Raji (cell line): ENCODE data around the gene USHBP1.

Experiments used
- POLR2A ChIP-seq: IDR thresholded peaks from 2 replicates; pipeline ENCODE4 v1.6.1; 2011; ENCODE audit warnings: low read depth, low read length, control low read depth; ENCODE audit not compliant: insufficient read depth

The USHBP1 gene

DNA sequence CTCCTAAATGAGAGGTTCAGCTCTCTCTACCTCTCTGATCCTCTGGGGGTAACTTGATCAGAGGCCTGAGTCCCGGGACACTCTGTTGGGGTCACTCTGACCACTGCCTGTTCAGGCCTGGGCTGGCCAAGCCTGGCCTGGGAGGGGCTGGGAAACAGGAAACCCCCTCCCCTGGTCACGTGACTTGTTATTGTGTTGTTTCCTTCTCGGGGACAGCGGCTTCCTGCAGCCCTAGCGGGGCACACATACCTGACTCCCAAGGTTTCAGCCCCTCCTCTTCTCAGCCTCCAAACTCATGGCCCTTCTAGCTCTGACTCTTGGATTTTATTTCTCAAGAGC lies at the start of gene USHBP1:
USHBP1 (minus strand) TSS at position 105 of the 339 bp plus-strand sequence. CDS start 446 bp downstream, outside the sequence.
- TF ChIP-seq POLR2A = no peak

- no peak for TF ChIP-seq POLR2A
Observed at GRCh38 chr19:17314007-17314593, 49.6 kb upstream of the USHBP1 start.

DNA sequence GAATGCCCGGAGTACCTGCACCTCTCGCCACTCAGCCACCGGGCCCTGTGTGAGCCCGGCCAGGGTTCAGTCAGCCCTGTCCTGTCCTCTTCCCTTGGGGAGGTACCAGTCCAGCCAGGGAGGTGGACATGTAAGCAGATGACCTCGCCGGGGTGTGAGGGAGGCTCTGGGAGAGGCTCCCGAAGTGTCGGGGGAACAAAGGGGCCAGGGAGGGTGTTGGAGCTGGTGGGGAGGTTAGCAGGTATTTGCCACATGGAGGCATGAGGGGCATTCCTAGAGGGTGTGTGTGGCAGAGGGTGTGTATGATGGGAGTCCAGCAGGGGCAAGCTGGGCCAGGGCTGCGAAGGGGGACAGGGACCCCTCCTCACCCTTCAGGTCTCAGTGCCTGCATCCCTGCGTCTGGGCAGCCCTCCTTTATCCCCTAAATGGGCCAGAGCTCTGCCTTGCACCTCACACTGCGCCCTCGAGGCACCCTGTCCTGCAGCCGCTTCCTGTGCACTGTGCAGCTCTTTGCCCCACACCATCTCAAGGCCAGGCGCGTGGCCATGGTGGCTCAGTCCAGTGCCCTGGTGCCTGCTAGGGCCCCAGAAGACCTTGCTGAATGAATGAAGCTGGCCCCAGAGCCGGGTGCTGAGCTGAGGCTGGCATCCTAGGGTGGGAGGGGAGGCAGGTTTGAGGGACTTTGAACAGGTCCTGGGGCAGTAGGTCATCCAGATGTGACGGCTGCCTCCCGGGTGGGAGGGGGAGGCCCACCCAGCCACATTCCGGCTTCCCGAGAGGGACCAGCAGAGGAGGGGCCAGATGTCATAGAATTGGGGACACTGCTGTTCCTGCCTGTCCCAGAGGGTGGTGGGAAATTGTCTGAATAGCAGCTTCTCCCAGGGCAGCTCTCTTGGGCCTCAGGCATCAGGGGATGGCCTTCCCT lies 47.9 kb upstream of the USHBP1 start:
- no peak for TF ChIP-seq POLR2A

DNA sequence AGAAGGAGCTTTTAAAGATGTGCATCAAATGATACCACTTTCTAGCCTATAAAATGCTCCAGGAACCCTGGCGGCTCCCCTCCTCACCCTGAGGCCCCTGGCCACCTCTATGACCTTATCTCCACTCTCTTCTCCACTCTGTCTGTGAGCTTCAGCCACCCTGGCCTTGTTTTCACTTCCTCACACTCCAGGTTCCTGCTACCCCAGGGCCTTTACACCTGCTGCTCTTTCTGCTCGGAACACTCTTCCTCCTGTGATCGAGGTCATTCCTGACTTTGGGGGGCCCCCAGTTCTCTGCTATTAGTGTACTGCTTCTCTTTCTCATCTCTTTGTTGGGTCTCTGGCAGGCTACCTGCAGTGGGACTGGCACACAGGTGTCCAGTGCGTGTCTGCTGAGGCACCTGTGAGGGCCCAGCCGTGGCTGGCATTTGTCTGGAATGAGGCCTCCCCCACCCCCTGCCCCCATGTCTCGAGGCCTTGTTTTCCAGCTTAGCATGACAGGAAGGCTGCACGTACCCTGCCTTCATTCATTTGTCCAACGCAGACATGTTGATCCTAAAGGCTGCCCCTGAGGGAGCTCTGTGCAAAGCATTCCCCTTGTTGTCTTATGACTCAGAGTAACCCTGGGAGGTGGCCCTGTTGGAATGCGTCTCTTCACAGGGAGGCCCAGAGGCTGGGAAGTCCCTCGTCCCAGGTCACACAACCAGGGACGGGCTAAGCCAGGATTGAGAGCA lies 47.1 kb upstream of the USHBP1 start:
- TF ChIP-seq POLR2A = no peak

DNA sequence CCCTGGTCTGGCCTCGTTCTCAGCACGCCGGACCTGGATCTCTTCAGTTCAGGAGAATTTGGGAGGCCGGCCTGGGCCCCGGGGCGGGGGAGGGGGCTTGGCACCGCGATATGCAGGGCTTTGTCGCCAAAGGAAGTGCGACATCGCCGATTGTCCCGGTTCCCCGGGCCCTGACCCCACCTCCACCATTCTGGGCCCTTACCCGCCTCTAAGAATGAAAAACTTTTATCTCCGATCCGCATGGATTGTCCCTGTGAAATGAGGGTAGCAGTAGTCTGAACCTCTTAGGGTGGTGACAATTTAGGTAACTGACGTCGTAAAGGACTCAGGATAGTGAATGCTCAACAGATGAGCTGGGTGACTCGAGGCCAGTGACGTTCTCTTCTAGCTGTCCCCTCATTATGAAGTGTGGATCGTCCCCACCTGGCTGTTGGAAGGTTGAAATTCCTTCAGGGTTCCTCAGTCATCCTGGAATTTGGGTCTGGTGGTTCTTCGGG lies 45.5 kb upstream of the USHBP1 start:
- TF ChIP-seq POLR2A = no peak

DNA sequence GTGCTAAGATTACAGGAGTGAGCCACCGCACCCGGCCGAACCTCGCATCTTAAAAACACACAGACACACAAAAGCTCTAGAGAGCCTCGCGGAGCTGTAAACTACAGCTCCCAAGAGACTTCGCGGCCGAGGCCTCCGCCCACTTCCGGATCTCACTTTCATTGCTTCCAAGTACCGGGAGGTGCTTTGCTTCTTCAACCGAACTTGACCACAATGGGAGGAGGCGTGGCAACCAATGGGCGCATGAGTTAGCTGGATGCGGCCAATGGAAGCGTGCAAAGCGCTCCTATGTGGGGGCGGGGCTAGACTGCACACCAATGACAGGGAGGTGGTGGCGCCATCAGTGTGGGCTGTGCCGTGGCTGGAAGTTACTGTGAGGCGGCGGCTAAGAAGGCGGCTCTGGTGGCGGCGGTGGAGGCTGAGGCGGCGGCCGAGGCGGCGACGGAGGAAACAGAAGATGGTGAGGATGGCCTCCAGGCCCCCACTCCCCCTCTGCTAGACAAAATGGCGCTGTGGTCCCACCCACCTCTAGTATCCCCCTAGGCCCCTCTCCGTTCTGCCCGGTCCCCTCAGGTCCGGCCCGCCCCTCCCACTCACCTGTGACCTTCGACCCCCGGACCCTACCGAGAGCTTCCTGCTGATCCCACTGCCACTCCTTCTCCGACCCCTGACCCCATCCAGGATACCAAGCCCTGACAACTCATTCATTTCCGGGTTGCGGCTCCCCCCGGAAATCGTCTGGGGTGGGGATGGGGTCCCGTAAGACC lies 44.8 kb upstream of the USHBP1 start, which contains the start of gene DDA1:
DDA1 (plus strand) TSS at position 366 of the 767 bp plus-strand sequence; CDS start at position 458, 92 bp downstream.
- peak; percentile 76 for TF ChIP-seq POLR2A

- TF ChIP-seq POLR2A = no peak
Observed at GRCh38 chr19:17307876-17308377, 43.4 kb upstream of the USHBP1 start.

GRCh38 chr19:17306285-17306714 lies 41.8 kb upstream of the USHBP1 start:
- TF ChIP-seq POLR2A = no peak

GRCh38 chr19:17305517-17306284 lies 41.2 kb upstream of the USHBP1 start, which contains the start of gene MRPL34:
Gene MRPL34 (plus strand): TSS chr19:17305872. CDS start chr19:17305893, 21 bp downstream.
- peak; percentile 82 for TF ChIP-seq POLR2A

DNA sequence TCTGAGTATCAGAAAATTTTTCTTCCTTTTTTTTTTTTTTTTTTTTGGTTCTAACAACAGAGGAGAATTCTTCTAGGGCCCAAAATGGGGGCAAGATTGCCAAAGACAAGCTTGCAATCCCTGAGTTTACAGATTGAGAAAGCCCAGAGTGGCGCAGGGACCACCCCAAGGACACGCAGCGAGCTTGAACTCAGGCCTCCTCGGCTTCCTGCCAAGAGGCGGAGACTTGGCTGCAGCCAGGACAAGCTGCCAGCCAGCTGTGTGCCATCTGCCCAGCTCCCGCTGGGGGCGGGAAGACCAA lies 40.6 kb upstream of the USHBP1 start:
- no peak for TF ChIP-seq POLR2A

GRCh38 chr19:17304386-17305215 lies 40.1 kb upstream of the USHBP1 start:
- no peak for TF ChIP-seq POLR2A

GRCh38 chr19:17303940-17304267 lies 39.4 kb upstream of the USHBP1 start:
- no peak for TF ChIP-seq POLR2A

- peak; percentile 31; the same call in 1 of the 2 replicates for TF ChIP-seq POLR2A
Observed at GRCh38 chr19:17303167-17303939, 38.8 kb upstream of the USHBP1 start, which contains the start of gene ABHD8. Gene ABHD8 (minus strand): TSS chr19:17303425. CDS start chr19:17301616, 1,809 bp downstream.
